HG03571 (cell line): ENCODE data around the gene KCNMB3.
"Not testable (repeated sequence)": the region's sequence is repeated elsewhere in the genome, so short reads cannot be mapped to it uniquely, and the experiment has no call there.

Experiments
- ATAC-seq: cut with Tn5 transposase; IDR thresholded peaks from one replicate; pipeline ENCODE4 v1.9.1; 2021; ENCODE audit not compliant: unreplicated experiment

Gene KCNMB3

GRCh38 chr3:179250803-179251476, at the start of gene KCNMB3:
KCNMB3 (minus strand) TSS chr3:179251114; CDS start chr3:179250990, 124 bp downstream.
- no peak for ATAC-seq

- no peak for ATAC-seq
Observed at GRCh38 chr3:179299999-179300613, 49.2 kb upstream of the KCNMB3 start.

- no peak for ATAC-seq
Observed at GRCh38 chr3:179299316-179299715, 48.4 kb upstream of the KCNMB3 start.

- no peak for ATAC-seq
Observed at GRCh38 chr3:179297971-179298725, 47.2 kb upstream of the KCNMB3 start.

- ATAC-seq = no peak
Observed at GRCh38 chr3:179292450-179292849, 41.5 kb upstream of the KCNMB3 start.

- ATAC-seq = no peak
Observed at GRCh38 chr3:179289295-179289694, 38.4 kb upstream of the KCNMB3 start.

- no peak for ATAC-seq
Observed at GRCh38 chr3:179288845-179289244, 37.9 kb upstream of the KCNMB3 start.

- ATAC-seq = no peak
Observed at GRCh38 chr3:179286331-179286730, 35.4 kb upstream of the KCNMB3 start.

GRCh38 chr3:179281825-179282224, 30.9 kb upstream of the KCNMB3 start:
- ATAC-seq = no peak

- no peak for ATAC-seq
Observed at GRCh38 chr3:179279837-179280236, 28.9 kb upstream of the KCNMB3 start.

GRCh38 chr3:179278932-179279693, 28.2 kb upstream of the KCNMB3 start:
- ATAC-seq = no peak

- ATAC-seq = no peak
Observed at GRCh38 chr3:179278151-179278550, 27.2 kb upstream of the KCNMB3 start.

- no peak for ATAC-seq
Observed at GRCh38 chr3:179276743-179277142, 25.8 kb upstream of the KCNMB3 start.

GRCh38 chr3:179276001-179276400, 25.1 kb upstream of the KCNMB3 start:
- no peak for ATAC-seq

- ATAC-seq = not testable (repeated sequence)
Observed at GRCh38 chr3:179274434-179274833, 23.5 kb upstream of the KCNMB3 start.

GRCh38 chr3:179272385-179272784, 21.5 kb upstream of the KCNMB3 start:
- no peak for ATAC-seq

GRCh38 chr3:179269152-179269707, 18.3 kb upstream of the KCNMB3 start:
- ATAC-seq = no peak

- no peak for ATAC-seq
Observed at GRCh38 chr3:179268400-179269051, 17.6 kb upstream of the KCNMB3 start.

- ATAC-seq = no peak
Observed at GRCh38 chr3:179266701-179267211, 15.8 kb upstream of the KCNMB3 start.

GRCh38 chr3:179265875-179266274, 15.0 kb upstream of the KCNMB3 start:
- ATAC-seq = peak; percentile 46
